Measurements from ENCODE around the gene LTBR.

- TF ChIP-seq CTCF (conservative IDR thresholded peaks at IDR 0.05; ENCODE audit: low read depth, low read length): no peak
- no peak for TF ChIP-seq MXI1 (IDR thresholded peaks at IDR 0.05; ENCODE audit: borderline replicate concordance, low read depth, low read length)
- no peak for TF ChIP-seq CEBPB (IDR thresholded peaks at IDR 0.05; ENCODE audit: low read depth, low read length)
- TF ChIP-seq POLR2A (IDR thresholded peaks at IDR 0.05; ENCODE audit: low read depth, low read length): no peak
- no peak for TF ChIP-seq USF2 (IDR thresholded peaks at IDR 0.05; ENCODE audit: low read depth, low read length)
- TF ChIP-seq SMC3 (IDR thresholded peaks at IDR 0.05; ENCODE audit: low read depth, low read length): no peak
- TF ChIP-seq FOS (IDR thresholded peaks at IDR 0.05; ENCODE audit: low read depth, low read length): no peak
- TF ChIP-seq RFX5 (IDR thresholded peaks at IDR 0.05; ENCODE audit: low read depth, low read length): no peak
Observed at GRCh38 chr12:6437586-6437985, 53.6 kb downstream of the LTBR start.
